Inferior parietal cortex (tissue), 1 donor: ENCODE data around the gene KIAA0408.
"Not testable (repeated sequence)": the region's sequence is repeated elsewhere in the genome, so short reads cannot be mapped to it uniquely, and the experiment has no call there.

Source experiments
- DNase-seq: peaks from one replicate; pipeline ENCODE4 v3.0.0-alpha.2; 2016; ENCODE audit errors: extremely low spot score

KIAA0408 gene

DNA sequence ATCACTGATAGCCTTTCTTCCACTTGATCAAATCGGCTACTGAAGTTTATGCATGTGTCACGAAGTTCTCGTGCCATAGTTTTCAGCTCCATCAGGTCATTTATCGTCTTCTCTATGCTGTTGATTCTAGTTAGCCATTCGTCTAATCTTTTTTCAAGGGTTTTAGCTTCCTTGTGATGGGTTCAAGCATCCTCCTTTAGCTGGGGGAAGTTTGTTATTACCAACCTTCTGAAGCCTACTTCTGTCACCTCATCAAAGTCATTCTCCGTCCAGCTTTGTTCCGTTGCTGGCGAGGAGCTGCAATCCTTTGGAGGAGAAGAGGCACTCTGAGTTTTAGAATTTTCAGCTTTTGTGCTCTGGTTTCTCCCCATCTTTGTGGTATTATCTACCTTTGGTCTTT, 47.2 kb downstream of the KIAA0408 start:
- not testable (repeated sequence) for DNase-seq
